ENCODE data around the gene VEZF1.

GRCh38 chr17:57966246-57966645, 21.8 kb downstream of the VEZF1 start:
- no peak for TF ChIP-seq CTCF (IDR thresholded peaks at IDR 0.05; ENCODE audit: poor library complexity)
- no peak for TF ChIP-seq EZH2phosphoT487 (IDR thresholded peaks at IDR 0.05; ENCODE audit: low read depth, severe bottlenecking, unreplicated experiment)
- no peak for TF ChIP-seq EZH2 (IDR thresholded peaks at IDR 0.05; ENCODE audit: borderline replicate concordance)
